ENCODE results near the gene DRAM2. TPM values are rescaled to one million over a fixed set of nuclear protein-coding genes. Genes with fewer than 3 reads are reported as not detected.

The DRAM2 gene
- total RNA-seq, 1 experiment from 2014 or later, result 34.4 TPM

DNA sequence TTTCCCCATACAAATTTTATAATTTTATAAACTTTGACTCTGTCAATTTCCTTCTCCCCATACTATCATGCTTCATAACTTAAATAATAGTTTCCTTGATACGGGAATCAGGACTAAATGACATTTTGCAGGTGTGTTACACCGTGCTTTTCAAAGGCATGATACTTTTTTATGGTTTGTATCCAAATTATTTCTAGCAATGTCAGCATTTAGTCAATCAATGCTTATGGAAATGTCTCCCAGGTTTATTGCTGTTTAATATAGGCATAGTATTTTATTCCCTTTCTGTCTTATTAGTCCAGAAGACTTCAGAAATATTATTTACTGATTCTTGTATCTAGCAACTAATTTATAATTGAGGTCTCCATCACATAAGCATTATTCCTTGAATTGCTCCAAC lies 23.4 kb downstream of the DRAM2 start:
- Histone ChIP-seq H2BK120ac (ENCODE audit: low read depth, low read length, poor library complexity, severe bottlenecking) (no peak overlapping the region), H3K79me2 (ENCODE audit: insufficient read depth, low read length) (no peaks in the 10 kb centered on the region), H3K56ac (ENCODE audit: insufficient read length, low read depth, low read length) (no peak overlapping the region), H2AK5ac (ENCODE audit: insufficient read length, low read length) (no peak overlapping the region), H2AFZ (ENCODE audit: low read length) (no peak overlapping the region), H3K23me2 (ENCODE audit: insufficient read length, low read depth, low read length, poor library complexity, severe bottlenecking) (no peaks in the 10 kb centered on the region), H4K8ac (replicated peaks; ENCODE audit: insufficient read length, low read depth, low read length) (no peak overlapping the region), H4K20me1 (ENCODE audit: control insufficient read depth, insufficient read depth, insufficient read length) (no peaks in the 10 kb centered on the region), H4K5ac (ENCODE audit: insufficient read length, low read depth, low read length) (no peak overlapping the region), H3K27ac (ENCODE audit: insufficient read length, low read depth, low read length) (no peak overlapping the region), H3K79me1 (ENCODE audit: insufficient read depth, low read depth, low read length, poor library complexity, severe bottlenecking) (no peaks in the 10 kb centered on the region), H3K9ac (ENCODE audit: extremely low read depth, insufficient read length, low read length) (no peak overlapping the region), H3K27me3 (ENCODE audit: insufficient read depth, low read length) (no peaks in the 10 kb centered on the region), H4K91ac (ENCODE audit: insufficient read length, low read depth, low read length) (no peak overlapping the region), H3K4me1 (ENCODE audit: insufficient read depth, low read length) (no peaks in the 10 kb centered on the region), H2BK12ac (ENCODE audit: insufficient read length, low read depth, low read length) (no peak overlapping the region), H3K18ac (ENCODE audit: insufficient read length, low read depth, low read length) (no peak overlapping the region), H3K4ac (ENCODE audit: low read depth, low read length) (no peak overlapping the region), H2BK20ac (ENCODE audit: low read depth, low read length, poor library complexity, severe bottlenecking) (no peak overlapping the region), H3K23ac (ENCODE audit: insufficient read length, low read depth, low read length) (no peak overlapping the region), H3K9me3 (ENCODE audit: control insufficient read depth, low read depth, low read length) (no peaks in the 10 kb centered on the region), H3K4me2 (ENCODE audit: insufficient read depth, insufficient read length, low read length) (no peak overlapping the region), H2BK5ac (ENCODE audit: insufficient read length, low read length) (no peak overlapping the region), H3T11ph (ENCODE audit: low read length) (no peak overlapping the region), H3K14ac (ENCODE audit: insufficient read depth, low read length) (no peak overlapping the region), H2BK15ac (ENCODE audit: low read depth, low read length) (no peak overlapping the region)
- H3K4me3 Mint-ChIP-seq, result no peak overlapping the region
- TF ChIP-seq, protein P1, sequence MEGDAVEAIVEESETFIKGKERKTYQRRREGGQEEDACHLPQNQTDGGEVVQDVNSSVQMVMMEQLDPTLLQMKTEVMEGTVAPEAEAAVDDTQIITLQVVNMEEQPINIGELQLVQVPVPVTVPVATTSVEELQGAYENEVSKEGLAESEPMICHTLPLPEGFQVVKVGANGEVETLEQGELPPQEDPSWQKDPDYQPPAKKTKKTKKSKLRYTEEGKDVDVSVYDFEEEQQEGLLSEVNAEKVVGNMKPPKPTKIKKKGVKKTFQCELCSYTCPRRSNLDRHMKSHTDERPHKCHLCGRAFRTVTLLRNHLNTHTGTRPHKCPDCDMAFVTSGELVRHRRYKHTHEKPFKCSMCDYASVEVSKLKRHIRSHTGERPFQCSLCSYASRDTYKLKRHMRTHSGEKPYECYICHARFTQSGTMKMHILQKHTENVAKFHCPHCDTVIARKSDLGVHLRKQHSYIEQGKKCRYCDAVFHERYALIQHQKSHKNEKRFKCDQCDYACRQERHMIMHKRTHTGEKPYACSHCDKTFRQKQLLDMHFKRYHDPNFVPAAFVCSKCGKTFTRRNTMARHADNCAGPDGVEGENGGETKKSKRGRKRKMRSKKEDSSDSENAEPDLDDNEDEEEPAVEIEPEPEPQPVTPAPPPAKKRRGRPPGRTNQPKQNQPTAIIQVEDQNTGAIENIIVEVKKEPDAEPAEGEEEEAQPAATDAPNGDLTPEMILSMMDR (conservative IDR thresholded peaks at IDR 0.05), result no peak
- peaks cover 0 to 31% (median 23%) of the 10 kb centered on the region in 3 experiments; a peak in 6 of 7 replicates for H3K36me3 Mint-ChIP-seq (ENCODE audit: insufficient read depth in 1 of 3, low read depth in 3 of 3)
- H3K27ac Mint-ChIP-seq, result no peak overlapping the region
- no peaks in the 10 kb centered on the region for H3K4me1 Mint-ChIP-seq
- no peaks in the 10 kb centered on the region for H3K27me3 Mint-ChIP-seq (ENCODE audit: low read depth)
- no peaks in the 10 kb centered on the region for H3K9me3 Mint-ChIP-seq
- WGBS (ENCODE audit: extremely low coverage, insufficient read length, low lambda C conversion rate), result no CpG with 5 or more reads among the region's 2 CpGs
- DNase-seq, result no peak

Measured in H9 (cell line).